HepG2 (cell line): ENCODE measurements around the gene SIGMAR1. TPM values are rescaled to one million over a fixed set of nuclear protein-coding genes. Genes with fewer than 3 reads are reported as not detected.

Experiments used
- DMTF1 ChIP-seq: sonication (generic); formaldehyde crosslinking; IDR thresholded peaks from 2 replicates; pipeline ENCODE4 v1.4.0; 2020; ENCODE audit warnings: mild to moderate bottlenecking, missing genetic modification reagents
- DPF2 ChIP-seq: sonication (generic); formaldehyde crosslinking; IDR thresholded peaks from 2 replicates; pipeline ENCODE4 v1.4.0; 2020; ENCODE audit warnings: mild to moderate bottlenecking, low read depth, missing genetic modification reagents, borderline replicate concordance
- GMEB1 ChIP-seq: sonication (generic); formaldehyde crosslinking; IDR thresholded peaks from 2 replicates; pipeline ENCODE4 v1.5.1; 2020; ENCODE audit warnings: missing genetic modification reagents, mild to moderate bottlenecking, borderline replicate concordance
- MAFK ChIP-seq, 2 experiments: IDR thresholded peaks in 1 of 2; conservative IDR thresholded peaks in 1 of 2; 2 replicates each; pipeline ENCODE4 v1.6.1; 2011; ENCODE audit warnings: improper control_type of control experiment in 2 of 2, low read length in 2 of 2
- NFYC ChIP-seq: IDR thresholded peaks from 2 replicates; pipeline ENCODE4 v1.6.1; 2016; ENCODE audit warnings: missing genetic modification reagents, missing compliant biosample characterization
- PAXIP1 ChIP-seq: sonication (generic); formaldehyde crosslinking; conservative IDR thresholded peaks from 2 replicates; pipeline ENCODE4 v1.4.0; 2020; ENCODE audit warnings: mild to moderate bottlenecking, missing genetic modification reagents, moderate library complexity
- PLSCR1 ChIP-seq: sonication (generic); formaldehyde crosslinking; IDR thresholded peaks from 2 replicates; pipeline ENCODE4 v1.5.0; 2020; ENCODE audit warnings: missing genetic modification reagents, mild to moderate bottlenecking, borderline replicate concordance
- PRDM4 ChIP-seq: sonication (generic); formaldehyde crosslinking; IDR thresholded peaks from 2 replicates; pipeline ENCODE4 v1.9.0; 2021; ENCODE audit warnings: missing genetic modification reagents, borderline replicate concordance
- SYNCRIP ChIP-seq: fragments of 200-400 bp; formaldehyde crosslinking; IDR thresholded peaks from 2 replicates; pipeline ENCODE4 v1.6.1; 2018; ENCODE audit warnings: mild to moderate bottlenecking, low read depth, low read length; ENCODE audit not compliant: insufficient read depth
- TBL1XR1 ChIP-seq: fragments of 150-350 bp; IDR thresholded peaks from 2 replicates; pipeline ENCODE4 v1.6.1; 2014; ENCODE audit warnings: borderline replicate concordance, low read length; ENCODE audit not compliant: partially characterized antibody
- ZFP36L2 ChIP-seq: sonication (generic); formaldehyde crosslinking; IDR thresholded peaks from 2 replicates; pipeline ENCODE4 v1.4.0; 2020; ENCODE audit warnings: missing genetic modification reagents
- ZNF564 ChIP-seq: sonication (generic); formaldehyde crosslinking; IDR thresholded peaks from 2 replicates; pipeline ENCODE4 v1.8.1; 2023; ENCODE audit warnings: mild to moderate bottlenecking, missing genetic modification reagents
- ZNF746 ChIP-seq: sonication (generic); formaldehyde crosslinking; IDR thresholded peaks from 2 replicates; pipeline ENCODE4 v1.8.0; 2022; ENCODE audit warnings: mild to moderate bottlenecking, missing genetic modification reagents
- polyA plus RNA-seq, 8 experiments: library from polyadenylated mRNA; depleted of rRNA in 3 of 8; stranded (reverse) in 7 of 8; unstranded in 1 of 8; fragments of >200 nt; fragmentation: Illumina TruSeq in 4 of 8; extraction: Trizol in 4 of 8; gene quantifications; 2 replicates each; pipeline versions ENCODE4 v1.2.1 to v1.2.3, GENCODE V29; 2011 to 2016; ENCODE audit warnings: low read depth in 4 of 8, missing spikeins in 1 of 8, mixed read lengths in 1 of 8; ENCODE audit not compliant: insufficient read depth in 1 of 8
- total RNA-seq, 5 experiments: library from RNA; depleted of rRNA; stranded (reverse); fragments of >200 nt; fragmentation: Illumina TruSeq; extraction: Trizol; gene quantifications; 2 replicates each; pipeline ENCODE4 v1.2.3, GENCODE V29; 2016; ENCODE audit warnings: low read depth in 1 of 5

SIGMAR1 gene
- total and polyA plus RNA-seq, 2 of the 13 experiments (the other 11 are each of a cell fraction or from before 2014, with no cell fraction given), result 38.9 to 60.8 TPM

GRCh38 chr9:34630402-34631154, 7.0 kb downstream of the SIGMAR1 start (continued):
- TF ChIP-seq TBL1XR1, result no peak
- TF ChIP-seq DPF2 (CRISPR knock-in tag), result 0 out of 2 replicates have a peak, but pooled peaks have one; percentile 14
- TF ChIP-seq PLSCR1 (CRISPR knock-in tag), result no peak
- TF ChIP-seq GMEB1, result no peak
- no peak for TF ChIP-seq ZNF564 (CRISPR knock-in tag)
- TF ChIP-seq ZFP36L2 (CRISPR knock-in tag), result no peak
- peak; percentile 33; the same call in 1 of the 2 replicates for TF ChIP-seq ZNF746 (CRISPR knock-in tag)
- no peak for TF ChIP-seq MAFK (conservative IDR thresholded peaks at IDR 0.05 in 1 of 2, IDR thresholded peaks at IDR 0.05 in 1 of 2; ENCODE audit: low read length in 2 of 2)
- no peak for TF ChIP-seq NFYC (CRISPR knock-in tag)
- no peak for TF ChIP-seq SYNCRIP
- TF ChIP-seq PRDM4 (CRISPR knock-in tag), result no peak
- no peak for TF ChIP-seq DMTF1 (CRISPR knock-in tag)
- 0 out of 2 replicates have a peak, but pooled peaks have one; percentile 49 for TF ChIP-seq PAXIP1 (CRISPR knock-in tag)
